Measurements from ENCODE around the gene TCF20.

The TCF20 gene

GRCh38 chr22:42300259-42301076, 30.0 kb upstream of the TCF20 start:
- no peak for DNase-seq (ENCODE audit: low read depth)

- DNase-seq (ENCODE audit: low read depth): peak; percentile 39
Measured at GRCh38 chr22:42299586-42300258, 29.3 kb upstream of the TCF20 start.

- DNase-seq (ENCODE audit: low read depth): no peak
Measured at GRCh38 chr22:42298746-42299145, 28.3 kb upstream of the TCF20 start.

- DNase-seq (ENCODE audit: low read depth): no peak
Measured at GRCh38 chr22:42297778-42298177, 27.3 kb upstream of the TCF20 start.

- DNase-seq (ENCODE audit: low read depth): no peak
Measured at GRCh38 chr22:42296883-42297282, 26.4 kb upstream of the TCF20 start.

GRCh38 chr22:42296381-42296853, 26.0 kb upstream of the TCF20 start:
- no peak for DNase-seq (ENCODE audit: low read depth)

DNA sequence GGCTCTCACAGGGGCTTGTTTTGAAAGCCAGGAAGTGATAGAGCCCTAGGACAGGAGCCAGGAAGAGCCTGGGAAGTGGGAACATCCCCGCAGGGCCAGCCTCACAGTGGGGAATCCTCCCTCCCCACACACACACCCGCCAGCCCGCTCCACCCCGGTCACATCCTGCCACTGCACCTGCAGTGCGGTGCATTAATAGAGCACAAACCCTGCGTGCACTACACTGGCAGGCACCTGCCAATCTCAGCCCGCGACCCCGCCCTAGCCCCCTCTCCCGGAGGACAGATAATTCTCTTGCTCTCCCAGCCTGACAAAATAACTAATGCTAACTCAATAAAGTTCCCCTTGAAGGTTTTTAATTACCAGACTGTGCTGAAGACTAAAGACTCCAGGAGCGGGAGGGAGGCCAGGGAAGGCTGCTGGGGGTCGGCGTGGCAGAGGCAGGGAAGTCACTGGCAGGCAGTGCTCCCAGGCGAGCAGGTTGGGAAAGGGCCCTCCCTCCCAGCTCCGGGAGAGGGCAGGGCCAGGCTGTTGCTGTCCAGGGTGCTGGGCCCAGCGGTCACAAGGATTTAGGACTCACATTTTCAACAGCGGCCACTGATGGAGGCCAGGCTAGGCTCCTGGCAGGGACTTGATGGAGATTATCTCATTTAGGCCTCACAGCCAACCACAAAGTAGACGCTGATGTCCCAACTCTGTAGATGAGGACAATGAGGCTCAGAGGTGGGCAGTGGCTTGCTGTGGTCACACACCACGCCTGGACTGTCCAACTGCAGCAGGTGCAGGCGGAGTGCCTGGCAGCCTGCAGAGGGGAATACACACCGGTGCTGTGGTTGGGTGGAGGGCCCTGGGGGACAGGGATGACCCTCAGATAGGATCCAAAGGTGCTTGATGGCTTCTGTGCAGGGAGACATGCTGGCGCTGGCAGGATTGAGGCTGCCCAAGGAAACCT, 23.9 kb upstream of the TCF20 start:
- no peak for DNase-seq (ENCODE audit: low read depth)

- DNase-seq (ENCODE audit: low read depth): no peak
Measured at GRCh38 chr22:42292732-42293520, 22.5 kb upstream of the TCF20 start.

DNA sequence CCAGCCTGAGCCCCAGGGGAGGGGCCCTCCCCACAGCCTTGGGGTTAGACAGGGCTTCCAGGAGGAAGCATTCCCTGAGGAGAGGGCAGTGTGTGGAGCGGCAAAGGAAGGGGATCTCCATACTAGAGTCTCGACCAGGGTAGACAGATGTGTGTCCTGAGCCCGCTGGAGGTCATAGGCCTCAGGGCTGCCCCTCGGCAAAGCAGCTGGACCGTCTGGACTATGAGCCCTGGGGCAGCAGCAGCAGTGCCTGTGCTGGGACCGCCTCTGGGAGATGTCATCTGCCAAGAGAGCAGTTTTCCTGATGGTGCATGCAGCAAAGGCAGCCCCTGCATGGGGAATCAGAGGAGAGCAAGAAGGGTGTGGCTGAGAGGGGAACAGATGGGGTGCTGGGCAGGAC, 20.8 kb upstream of the TCF20 start:
- DNase-seq (ENCODE audit: low read depth): no peak

DNA sequence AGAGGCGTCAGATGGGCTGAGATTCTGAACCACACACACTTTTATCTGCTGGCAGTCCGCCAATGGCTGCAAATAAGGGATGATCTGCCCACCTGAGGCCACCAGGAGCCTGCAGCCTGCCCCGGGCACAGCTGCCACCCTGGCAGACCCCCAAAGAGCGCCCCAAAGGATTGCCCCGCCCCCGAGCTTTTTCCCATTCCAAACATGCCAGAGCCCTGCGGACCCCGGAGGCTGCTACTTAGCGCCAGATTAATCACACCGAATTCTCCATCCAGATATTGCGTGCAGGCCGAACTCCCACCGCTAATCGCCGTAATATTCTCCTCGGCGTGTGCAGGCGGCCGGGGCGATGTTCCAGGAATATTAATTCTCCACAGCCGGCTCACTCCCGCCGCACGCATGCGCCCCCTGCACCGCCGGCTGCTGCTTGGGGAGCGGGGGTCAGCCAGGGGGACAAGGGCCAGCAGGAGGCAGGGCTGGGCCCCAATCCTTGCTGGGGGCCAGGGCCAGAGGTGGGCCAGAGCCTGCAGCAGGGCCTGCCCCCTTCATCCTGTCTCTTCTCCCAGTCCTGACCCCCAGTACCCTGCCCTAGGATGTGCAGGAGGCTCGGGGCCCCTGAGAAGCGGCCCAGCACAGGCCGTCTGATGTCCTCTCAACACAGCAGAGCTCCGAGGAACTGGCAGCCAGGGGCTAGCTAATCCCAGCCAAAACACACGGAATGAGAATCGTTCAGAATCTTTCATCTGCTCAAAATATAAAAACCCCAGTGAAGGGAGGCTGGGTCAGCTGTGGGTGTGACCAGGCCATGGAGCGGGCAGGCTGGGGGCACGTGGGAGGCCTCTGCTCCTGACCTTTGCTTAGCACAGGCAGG, 19.5 kb upstream of the TCF20 start:
- DNase-seq (ENCODE audit: low read depth): no peak

GRCh38 chr22:42288791-42289190, 18.3 kb upstream of the TCF20 start:
- no peak for DNase-seq (ENCODE audit: low read depth)

- DNase-seq (ENCODE audit: low read depth): no peak
Measured at GRCh38 chr22:42287174-42287890, 16.9 kb upstream of the TCF20 start.

GRCh38 chr22:42286205-42286604, 15.8 kb upstream of the TCF20 start:
- no peak for DNase-seq (ENCODE audit: low read depth)

GRCh38 chr22:42285604-42286003, 15.2 kb upstream of the TCF20 start:
- no peak for DNase-seq (ENCODE audit: low read depth)

GRCh38 chr22:42284643-42285181, 14.3 kb upstream of the TCF20 start:
- DNase-seq (ENCODE audit: low read depth): no peak

GRCh38 chr22:42284202-42284591, 13.7 kb upstream of the TCF20 start:
- no peak for DNase-seq (ENCODE audit: low read depth)

GRCh38 chr22:42283278-42284201, 13.1 kb upstream of the TCF20 start:
- peak; percentile 25 for DNase-seq (ENCODE audit: low read depth)

- no peak for DNase-seq (ENCODE audit: low read depth)
Measured at GRCh38 chr22:42282943-42283277, 12.5 kb upstream of the TCF20 start.
